ENCODE data around the gene GJB3. TPM values are rescaled to one million over a fixed set of nuclear protein-coding genes. Genes with fewer than 3 reads are reported as not detected.

GJB3 gene
- total RNA-seq, 1 experiment from 2014 or later = 46.7 TPM

DNA sequence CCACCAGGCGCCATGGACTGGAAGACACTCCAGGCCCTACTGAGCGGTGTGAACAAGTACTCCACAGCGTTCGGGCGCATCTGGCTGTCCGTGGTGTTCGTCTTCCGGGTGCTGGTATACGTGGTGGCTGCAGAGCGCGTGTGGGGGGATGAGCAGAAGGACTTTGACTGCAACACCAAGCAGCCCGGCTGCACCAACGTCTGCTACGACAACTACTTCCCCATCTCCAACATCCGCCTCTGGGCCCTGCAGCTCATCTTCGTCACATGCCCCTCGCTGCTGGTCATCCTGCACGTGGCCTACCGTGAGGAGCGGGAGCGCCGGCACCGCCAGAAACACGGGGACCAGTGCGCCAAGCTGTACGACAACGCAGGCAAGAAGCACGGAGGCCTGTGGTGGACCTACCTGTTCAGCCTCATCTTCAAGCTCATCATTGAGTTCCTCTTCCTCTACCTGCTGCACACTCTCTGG, 3.8 kb downstream of the GJB3 start (continued):
- TF ChIP-seq, protein P1, sequence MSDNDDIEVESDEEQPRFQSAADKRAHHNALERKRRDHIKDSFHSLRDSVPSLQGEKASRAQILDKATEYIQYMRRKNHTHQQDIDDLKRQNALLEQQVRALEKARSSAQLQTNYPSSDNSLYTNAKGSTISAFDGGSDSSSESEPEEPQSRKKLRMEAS (IDR thresholded peaks at IDR 0.05) = no peak
- TF ChIP-seq ATF3 (IDR thresholded peaks at IDR 0.05) (no peak), ZFX (IDR thresholded peaks at IDR 0.05) (no peak), JUND (IDR thresholded peaks at IDR 0.05) (no peak), ELF1 (IDR thresholded peaks at IDR 0.05; ENCODE audit: borderline replicate concordance, low read depth) (no peak), POLR2AphosphoS5 (IDR thresholded peaks at IDR 0.05; ENCODE audit: low read depth, low read length) (no peak)
- TF ChIP-seq, protein P2, sequence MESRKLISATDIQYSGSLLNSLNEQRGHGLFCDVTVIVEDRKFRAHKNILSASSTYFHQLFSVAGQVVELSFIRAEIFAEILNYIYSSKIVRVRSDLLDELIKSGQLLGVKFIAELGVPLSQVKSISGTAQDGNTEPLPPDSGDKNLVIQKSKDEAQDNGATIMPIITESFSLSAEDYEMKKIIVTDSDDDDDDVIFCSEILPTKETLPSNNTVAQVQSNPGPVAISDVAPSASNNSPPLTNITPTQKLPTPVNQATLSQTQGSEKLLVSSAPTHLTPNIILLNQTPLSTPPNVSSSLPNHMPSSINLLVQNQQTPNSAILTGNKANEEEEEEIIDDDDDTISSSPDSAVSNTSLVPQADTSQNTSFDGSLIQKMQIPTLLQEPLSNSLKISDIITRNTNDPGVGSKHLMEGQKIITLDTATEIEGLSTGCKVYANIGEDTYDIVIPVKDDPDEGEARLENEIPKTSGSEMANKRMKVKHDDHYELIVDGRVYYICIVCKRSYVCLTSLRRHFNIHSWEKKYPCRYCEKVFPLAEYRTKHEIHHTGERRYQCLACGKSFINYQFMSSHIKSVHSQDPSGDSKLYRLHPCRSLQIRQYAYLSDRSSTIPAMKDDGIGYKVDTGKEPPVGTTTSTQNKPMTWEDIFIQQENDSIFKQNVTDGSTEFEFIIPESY (IDR thresholded peaks at IDR 0.05; ENCODE audit: extremely low read depth, insufficient replicate concordance, low read length) = no peak

GRCh38 chr1:34785231-34785874, 4.3 kb downstream of the GJB3 start:
- Histone ChIP-seq H3K9me3 (ENCODE audit: control insufficient read depth in 1 of 2, insufficient read depth in 1 of 2, low read depth in 1 of 2, low read length in 2 of 2) (no peaks in the 10 kb centered on the region), H3K4me3 (replicated peaks in 1 of 2; ENCODE audit: low read depth in 1 of 2, low read length in 2 of 2) (no peak overlapping the region), H3K4me2 (ENCODE audit: low read length) (no peak overlapping the region), H2AFZ (ENCODE audit: low read depth, low read length, poor library complexity, severe bottlenecking) (no peak overlapping the region), H4K20me1 (ENCODE audit: insufficient read depth) (no peaks in the 10 kb centered on the region), H3K79me2 (ENCODE audit: insufficient read depth, low read length) (peaks cover 48% of the 10 kb centered on the region), H3K4me1 (ENCODE audit: control insufficient read depth in 1 of 2, insufficient read depth in 2 of 2, low read length in 2 of 2) (peaks cover 24 to 46% of the 10 kb centered on the region in 2 experiments), H3K9me2 (ENCODE audit: insufficient read depth) (no peaks in the 10 kb centered on the region), H3K9ac (ENCODE audit: low read length) (no peak overlapping the region), H3K27ac (ENCODE audit: low read depth, low read length) (no peak overlapping the region), H3K27me3 (ENCODE audit: insufficient read depth, low read length) (no peaks in the 10 kb centered on the region), H3K36me3 (ENCODE audit: control insufficient read depth in 1 of 2, insufficient read depth in 2 of 2, low read length in 2 of 2) (peaks cover 4 to 24% of the 10 kb centered on the region in 2 experiments; a peak in 2 of 4 replicates)
- ChIA-PET RAD21 (ENCODE audit: low non-redundant PET in 1 of 2, low total read pairs in 2 of 2, uncharacterized antibody in 2 of 2, unreplicated experiment in 2 of 2) (no interaction called here), POLR2A (no interaction called here), CTCF (no interaction called here)
- intact Hi-C loops (cut with micrococcal nuclease) = no loop called here
- no TSS peak for BruUV-seq (replicated peaks)
- no peak for DNase-seq (ENCODE audit: low read depth, low spot score)
- no peak for TF ChIP-seq CBX3 (IDR thresholded peaks at IDR 0.05; ENCODE audit: low read depth)
- no peak for TF ChIP-seq SP1 (IDR thresholded peaks at IDR 0.05; ENCODE audit: low read depth)
- no peak for TF ChIP-seq ZFX (IDR thresholded peaks at IDR 0.05)
- TF ChIP-seq CEBPB (IDR thresholded peaks at IDR 0.05; ENCODE audit: low read depth) = no peak
- TF ChIP-seq, protein P1 (IDR thresholded peaks at IDR 0.05) = no peak
- no peak for TF ChIP-seq EGR1 (IDR thresholded peaks at IDR 0.05; ENCODE audit: low read depth)
- no peak for TF ChIP-seq ZNF274 (IDR thresholded peaks at IDR 0.05; ENCODE audit: low read depth, low read length)
- no peak for TF ChIP-seq TCF7L2 (IDR thresholded peaks at IDR 0.05; ENCODE audit: borderline replicate concordance, extremely low read depth, insufficient read depth, insufficient read length)
- TF ChIP-seq SIN3A (IDR thresholded peaks at IDR 0.05; ENCODE audit: low read depth) = no peak
- no peak for TF ChIP-seq SRF (IDR thresholded peaks at IDR 0.05; ENCODE audit: low read depth)
- no peak for TF ChIP-seq REST (IDR thresholded peaks at IDR 0.05; ENCODE audit: low read depth)
- TF ChIP-seq ATF3 (IDR thresholded peaks at IDR 0.05) = no peak
- no peak for TF ChIP-seq POLR2AphosphoS5 (IDR thresholded peaks at IDR 0.05; ENCODE audit: low read depth, low read length)
- ATAC-seq = no peak

Data from HCT116 (cell line).